HEK293T (cell line): Measurements from ENCODE around the gene TSPAN10.

Source experiments
- ARNT ChIP-seq: fragments of 450-650 bp; IDR thresholded peaks from 2 replicates; pipeline ENCODE4 v1.6.1; 2017; ENCODE audit warnings: mild to moderate bottlenecking
- BHLHE40 ChIP-seq: fragments of 450-650 bp; IDR thresholded peaks from 2 replicates; pipeline ENCODE4 v1.6.1; 2016; ENCODE audit warnings: mild to moderate bottlenecking, moderate library complexity, borderline replicate concordance
- FOXA1 ChIP-seq: fragments of 450-650 bp; IDR thresholded peaks from 2 replicates; pipeline ENCODE4 v1.6.1; 2016; ENCODE audit warnings: mild to moderate bottlenecking
- FOXK2 ChIP-seq: fragments of 450-650 bp; IDR thresholded peaks from 2 replicates; pipeline ENCODE4 v1.6.1; 2016; ENCODE audit warnings: mild to moderate bottlenecking
- FOXM1 ChIP-seq: fragments of 450-650 bp; IDR thresholded peaks from 2 replicates; pipeline ENCODE4 v1.6.1; 2017; ENCODE audit warnings: mild to moderate bottlenecking, borderline replicate concordance
- HDGF ChIP-seq: fragments of 450-650 bp; IDR thresholded peaks from 2 replicates; pipeline ENCODE4 v1.6.1; 2017; ENCODE audit warnings: antibody characterized with exemption, borderline replicate concordance
- SP1 ChIP-seq: fragments of 450-650 bp; IDR thresholded peaks from 2 replicates; pipeline ENCODE4 v1.6.1; 2017
- SUZ12 ChIP-seq: fragments of 450-650 bp; IDR thresholded peaks from 2 replicates; pipeline ENCODE4 v1.6.1; 2016; ENCODE audit warnings: mild to moderate bottlenecking
- TARDBP ChIP-seq: fragments of 450-650 bp; IDR thresholded peaks from 2 replicates; pipeline ENCODE4 v1.6.1; 2016

DNA sequence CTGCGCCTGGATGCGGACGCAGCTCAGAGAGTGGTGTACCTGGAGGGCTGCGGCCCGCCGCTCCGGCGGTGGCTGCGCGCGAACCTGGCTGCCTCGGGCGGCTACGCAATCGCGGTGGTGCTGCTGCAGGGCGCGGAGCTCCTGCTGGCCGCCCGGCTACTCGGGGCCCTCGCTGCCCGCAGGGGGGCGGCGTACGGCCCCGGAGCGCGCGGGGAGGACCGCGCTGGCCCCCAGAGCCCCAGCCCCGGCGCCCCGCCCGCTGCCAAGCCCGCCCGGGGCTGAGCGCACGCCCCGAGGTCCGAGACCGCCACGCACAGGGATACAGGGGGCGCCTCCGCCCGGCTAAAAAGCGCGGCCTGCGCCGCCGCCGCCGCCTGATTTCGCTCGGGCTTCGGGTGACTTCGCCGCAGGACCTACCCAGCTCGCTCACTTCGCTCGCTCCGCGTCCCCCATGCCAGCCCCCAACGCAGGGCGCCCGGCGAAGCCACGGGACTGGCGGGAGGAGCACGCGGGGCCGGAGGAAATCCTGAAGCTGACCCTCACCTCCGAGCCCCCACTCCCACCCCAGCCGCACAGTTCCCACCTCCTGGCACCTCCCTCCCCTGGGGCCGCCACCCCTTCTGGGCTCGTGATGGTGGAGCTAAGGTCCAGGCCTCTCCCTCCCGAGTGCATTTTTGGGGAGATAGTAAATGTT is 11.2 kb downstream of the TSPAN10 start:
- TF ChIP-seq TARDBP = no peak
- no peak for TF ChIP-seq HDGF
- TF ChIP-seq SUZ12 = no peak
- no peak for TF ChIP-seq FOXM1
- TF ChIP-seq BHLHE40 = no peak
- TF ChIP-seq ARNT = no peak
- TF ChIP-seq FOXA1 = no peak
- TF ChIP-seq SP1 = no peak
- TF ChIP-seq FOXK2 = no peak
